ENCODE measurements around the gene HEXIM1. TPM values are rescaled to one million over a fixed set of nuclear protein-coding genes. Genes with fewer than 3 reads are reported as not detected.

Gene HEXIM1
- total RNA-seq, 2 experiments from 2014 or later: 12.1 to 16.4 TPM

DNA sequence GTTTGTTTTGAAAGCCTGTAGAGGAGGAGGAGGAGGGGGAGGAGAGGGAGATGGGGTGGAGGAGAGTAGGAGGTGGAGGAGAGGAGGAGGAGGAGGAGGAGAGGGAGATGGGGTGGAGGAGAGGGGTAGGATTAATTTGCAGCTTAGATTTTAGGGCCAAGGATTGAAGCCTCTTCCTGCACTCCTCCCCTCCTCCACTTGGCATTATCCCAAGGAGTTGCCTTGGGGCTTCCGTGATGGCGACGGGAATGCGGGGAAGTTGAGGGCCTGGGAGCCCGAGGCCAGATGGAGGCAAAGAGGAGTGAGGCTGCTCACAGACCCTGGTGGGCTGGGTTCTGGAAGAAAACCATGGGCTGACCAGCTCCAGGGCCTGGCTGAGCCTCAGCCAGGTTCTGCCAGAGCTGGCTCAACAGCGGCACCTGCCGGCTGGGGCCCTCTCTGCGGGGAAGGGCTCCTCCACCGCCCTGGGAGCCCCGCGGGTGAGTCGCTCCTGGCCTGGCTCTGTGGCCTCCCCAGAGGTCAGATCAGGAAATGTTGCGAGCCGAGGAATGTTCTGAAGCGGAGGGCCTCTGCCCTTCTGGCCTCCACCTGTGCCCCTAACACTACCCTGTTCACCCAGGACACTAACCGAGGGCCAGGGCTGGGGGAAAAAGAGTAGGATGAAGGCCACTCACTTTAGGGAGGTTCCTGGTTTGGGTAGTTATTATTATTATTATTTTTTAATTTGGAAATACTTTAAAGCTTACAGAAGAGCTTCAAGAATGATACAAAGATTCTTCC is 49.5 kb downstream of the HEXIM1 start:
- intact Hi-C loops (cut with micrococcal nuclease; ENCODE audit: unreplicated experiment): loop anchor here (1.0 kb wide), 2 partner anchors 48 to 62 kb away; partner anchors contain the start of gene ACBD4
- Histone ChIP-seq H3K4me2 (ENCODE audit: low read length) (peak overlapping the region; percentile 31; the same call in 1 of the 2 replicates), H3K9me3 (ENCODE audit: low read length) (no peaks in the 10 kb centered on the region), H3K9me2 (ENCODE audit: insufficient read depth, low read length) (no peaks in the 10 kb centered on the region), H3K4me3 (ENCODE audit: low read depth, low read length, poor library complexity, severe bottlenecking) (no peak overlapping the region), H3K27ac (ENCODE audit: low read depth, low read length, poor library complexity, severe bottlenecking) (no peak overlapping the region), H4K20me1 (ENCODE audit: insufficient read depth, low read length) (no peaks in the 10 kb centered on the region), H3K79me2 (ENCODE audit: insufficient read depth, low read depth, low read length) (no peaks in the 10 kb centered on the region), H3K4me1 (ENCODE audit: insufficient read depth, low read length, poor library complexity, severe bottlenecking) (peaks cover 12% of the 10 kb centered on the region), H3K36me3 (ENCODE audit: insufficient read depth, low read length) (no peaks in the 10 kb centered on the region), H2AFZ (ENCODE audit: low read length) (peak overlapping the region; percentile 53)
- CTCF ChIA-PET (ENCODE audit: unreplicated experiment): interaction anchor here (0.6 to 1.3 kb wide), 8 partner anchors 13 to 212 kb away, joined by 3 to 9 read pairs (median 4); partner anchors contain the start of gene ACBD4
- BruUV-seq (replicated peaks): no TSS peak
- peak; percentile 99 for TF ChIP-seq CTCF (conservative IDR thresholded peaks at IDR 0.05; ENCODE audit: low read length)
- no peak for TF ChIP-seq EZH2phosphoT487 (IDR thresholded peaks at IDR 0.05; ENCODE audit: borderline replicate concordance, low read depth, low read length)
- peak; percentile 89 for DNase-seq (ENCODE audit: low spot score)
- POLR2A ChIA-PET: interaction anchor here (0.6 to 1.7 kb wide), 5 partner anchors 44 to 62 kb away, joined by 3 to 8 read pairs (median 4); partner anchors contain the start of genes ACBD4 and HEXIM1

GRCh38 chr17:45200701-45201100 is 52.4 kb downstream of the HEXIM1 start:
- Histone ChIP-seq H3K79me2 (ENCODE audit: insufficient read depth, low read depth, low read length) (no peaks in the 10 kb centered on the region), H3K4me2 (ENCODE audit: low read length) (no peak overlapping the region), H4K20me1 (ENCODE audit: insufficient read depth, low read length) (no peaks in the 10 kb centered on the region), H3K4me3 (ENCODE audit: low read depth, low read length, poor library complexity, severe bottlenecking) (no peak overlapping the region), H3K9me3 (ENCODE audit: low read length) (no peaks in the 10 kb centered on the region), H3K36me3 (ENCODE audit: insufficient read depth, low read length) (no peaks in the 10 kb centered on the region), H3K9me2 (ENCODE audit: insufficient read depth, low read length) (no peaks in the 10 kb centered on the region), H2AFZ (ENCODE audit: low read length) (no peak overlapping the region), H3K4me1 (ENCODE audit: insufficient read depth, low read length, poor library complexity, severe bottlenecking) (peaks cover 12% of the 10 kb centered on the region), H3K27ac (ENCODE audit: low read depth, low read length, poor library complexity, severe bottlenecking) (no peak overlapping the region)
- DNase-seq (ENCODE audit: low spot score): peak; percentile 20
- intact Hi-C loops (cut with micrococcal nuclease; ENCODE audit: unreplicated experiment): no loop called here
- CTCF ChIA-PET (ENCODE audit: unreplicated experiment): no interaction called here
- POLR2A ChIA-PET: no interaction called here
- no TSS peak for BruUV-seq (replicated peaks)
- TF ChIP-seq EZH2phosphoT487 (IDR thresholded peaks at IDR 0.05; ENCODE audit: borderline replicate concordance, low read depth, low read length): no peak
- 0 out of 2 replicates have a peak, but pooled peaks have one; percentile 20 for TF ChIP-seq CTCF (conservative IDR thresholded peaks at IDR 0.05; ENCODE audit: low read length)

DNA sequence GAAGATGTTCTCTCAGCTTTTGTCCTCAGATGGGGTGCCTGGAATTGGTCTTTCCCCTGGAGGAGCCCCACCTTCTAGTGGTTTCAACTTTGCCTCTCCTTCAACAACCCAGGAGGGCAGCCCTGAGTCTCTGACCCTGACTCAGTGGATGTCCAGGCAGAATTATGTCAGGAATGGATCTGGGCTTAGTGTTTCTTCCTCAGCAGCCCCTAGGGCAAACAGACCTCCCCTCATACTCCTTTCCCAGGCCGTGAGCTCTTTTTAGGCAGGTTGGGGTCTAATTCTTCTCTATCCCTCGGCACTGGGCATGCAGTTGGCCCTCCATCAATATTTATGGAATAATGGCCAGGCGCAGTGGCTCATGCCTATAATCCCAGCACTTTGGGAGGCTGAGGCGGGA is 53.2 kb downstream of the HEXIM1 start:
- Histone ChIP-seq H3K4me1 (ENCODE audit: insufficient read depth, low read length, poor library complexity, severe bottlenecking) (peaks cover 12% of the 10 kb centered on the region), H3K27ac (ENCODE audit: low read depth, low read length, poor library complexity, severe bottlenecking) (no peak overlapping the region), H3K9me3 (ENCODE audit: low read length) (no peaks in the 10 kb centered on the region), H3K9me2 (ENCODE audit: insufficient read depth, low read length) (no peaks in the 10 kb centered on the region), H3K4me2 (ENCODE audit: low read length) (no peak overlapping the region), H4K20me1 (ENCODE audit: insufficient read depth, low read length) (no peaks in the 10 kb centered on the region), H3K36me3 (ENCODE audit: insufficient read depth, low read length) (no peaks in the 10 kb centered on the region), H3K79me2 (ENCODE audit: insufficient read depth, low read depth, low read length) (no peaks in the 10 kb centered on the region), H3K4me3 (ENCODE audit: low read depth, low read length, poor library complexity, severe bottlenecking) (no peak overlapping the region), H2AFZ (ENCODE audit: low read length) (no peak overlapping the region)
- ChIA-PET POLR2A (no interaction called here), CTCF (ENCODE audit: unreplicated experiment) (no interaction called here)
- DNase-seq (ENCODE audit: low spot score): no peak
- TF ChIP-seq CTCF (conservative IDR thresholded peaks at IDR 0.05; ENCODE audit: low read length) (no peak), EZH2phosphoT487 (IDR thresholded peaks at IDR 0.05; ENCODE audit: borderline replicate concordance, low read depth, low read length) (no peak)
- intact Hi-C loops (cut with micrococcal nuclease; ENCODE audit: unreplicated experiment): no loop called here
- BruUV-seq (replicated peaks): no TSS peak

Data from OCI-LY7 (cell line).